ENCODE measurements around the gene APOL6. TPM values are rescaled to one million over a fixed set of nuclear protein-coding genes. Genes with fewer than 3 reads are reported as not detected.

Gene APOL6
- total and polyA plus RNA-seq, 9 of the 15 experiments (the other 6 are each of a cell fraction or from before 2014, with no cell fraction given), result 0.29 to 1.2 (median 0.70) TPM

- TF ChIP-seq ATF3 (IDR thresholded peaks at IDR 0.05) (peak; percentile 6; the same call in 1 of the 2 replicates), ATF3 (CRISPR knock-in tag; conservative IDR thresholded peaks at IDR 0.05) (no peak), ZNF778 (CRISPR knock-in tag; IDR thresholded peaks at IDR 0.05) (no peak)
- TF ChIP-seq, protein P1, sequence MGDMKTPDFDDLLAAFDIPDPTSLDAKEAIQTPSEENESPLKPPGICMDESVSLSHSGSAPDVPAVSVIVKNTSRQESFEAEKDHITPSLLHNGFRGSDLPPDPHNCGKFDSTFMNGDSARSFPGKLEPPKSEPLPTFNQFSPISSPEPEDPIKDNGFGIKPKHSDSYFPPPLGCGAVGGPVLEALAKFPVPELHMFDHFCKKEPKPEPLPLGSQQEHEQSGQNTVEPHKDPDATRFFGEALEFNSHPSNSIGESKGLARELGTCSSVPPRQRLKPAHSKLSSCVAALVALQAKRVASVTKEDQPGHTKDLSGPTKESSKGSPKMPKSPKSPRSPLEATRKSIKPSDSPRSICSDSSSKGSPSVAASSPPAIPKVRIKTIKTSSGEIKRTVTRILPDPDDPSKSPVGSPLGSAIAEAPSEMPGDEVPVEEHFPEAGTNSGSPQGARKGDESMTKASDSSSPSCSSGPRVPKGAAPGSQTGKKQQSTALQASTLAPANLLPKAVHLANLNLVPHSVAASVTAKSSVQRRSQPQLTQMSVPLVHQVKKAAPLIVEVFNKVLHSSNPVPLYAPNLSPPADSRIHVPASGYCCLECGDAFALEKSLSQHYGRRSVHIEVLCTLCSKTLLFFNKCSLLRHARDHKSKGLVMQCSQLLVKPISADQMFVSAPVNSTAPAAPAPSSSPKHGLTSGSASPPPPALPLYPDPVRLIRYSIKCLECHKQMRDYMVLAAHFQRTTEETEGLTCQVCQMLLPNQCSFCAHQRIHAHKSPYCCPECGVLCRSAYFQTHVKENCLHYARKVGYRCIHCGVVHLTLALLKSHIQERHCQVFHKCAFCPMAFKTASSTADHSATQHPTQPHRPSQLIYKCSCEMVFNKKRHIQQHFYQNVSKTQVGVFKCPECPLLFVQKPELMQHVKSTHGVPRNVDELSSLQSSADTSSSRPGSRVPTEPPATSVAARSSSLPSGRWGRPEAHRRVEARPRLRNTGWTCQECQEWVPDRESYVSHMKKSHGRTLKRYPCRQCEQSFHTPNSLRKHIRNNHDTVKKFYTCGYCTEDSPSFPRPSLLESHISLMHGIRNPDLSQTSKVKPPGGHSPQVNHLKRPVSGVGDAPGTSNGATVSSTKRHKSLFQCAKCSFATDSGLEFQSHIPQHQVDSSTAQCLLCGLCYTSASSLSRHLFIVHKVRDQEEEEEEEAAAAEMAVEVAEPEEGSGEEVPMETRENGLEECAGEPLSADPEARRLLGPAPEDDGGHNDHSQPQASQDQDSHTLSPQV (IDR thresholded peaks at IDR 0.05), result 0 out of 2 replicates have a peak, but pooled peaks have one; percentile 10
Measured at GRCh38 chr22:35649026-35649553, 844 bp downstream of the APOL6 start (continued).
